ENCODE results near the gene AXIN2. TPM values are rescaled to one million over a fixed set of nuclear protein-coding genes. Genes with fewer than 3 reads are reported as not detected.

AXIN2 gene
- total RNA-seq, 2 donors from 2014 or later, result 5.4 to 16.2 TPM

DNA sequence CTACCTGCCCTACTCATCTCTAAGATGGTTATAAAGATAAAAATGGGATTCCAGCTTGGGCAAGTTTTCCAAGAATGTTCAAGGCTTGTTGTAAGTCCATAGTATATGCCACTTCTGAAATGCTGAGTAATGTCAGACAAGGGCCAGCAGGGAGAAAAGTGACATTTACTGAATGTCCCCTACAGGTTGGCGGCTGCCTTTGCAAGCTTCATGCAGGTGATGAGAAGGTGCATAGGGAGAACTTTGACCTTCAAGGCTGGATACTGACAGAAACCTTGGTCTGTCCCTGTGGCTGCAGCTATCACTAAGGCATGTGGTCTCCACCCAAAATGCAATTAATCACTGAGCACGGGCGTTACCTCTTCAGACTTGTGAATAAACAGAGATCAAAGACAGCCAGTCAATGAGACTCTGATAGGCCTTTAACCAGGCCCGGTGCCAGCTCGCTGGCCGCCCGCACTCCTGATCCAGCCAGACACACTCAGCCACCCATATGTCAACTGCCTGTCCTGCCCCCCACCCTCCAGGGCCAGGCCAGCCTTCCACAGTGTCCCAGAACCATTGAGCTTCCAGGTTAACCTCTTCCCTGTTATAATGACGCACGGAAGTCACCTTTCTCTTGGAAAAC, 26.8 kb upstream of the AXIN2 start:
- intact Hi-C loops (cut with DNase I), result no loop called here
- no peak overlapping the region for H3K4me3 ChIP-seq
- ATAC-seq, result peak; percentile 19
- TF ChIP-seq, protein P1, sequence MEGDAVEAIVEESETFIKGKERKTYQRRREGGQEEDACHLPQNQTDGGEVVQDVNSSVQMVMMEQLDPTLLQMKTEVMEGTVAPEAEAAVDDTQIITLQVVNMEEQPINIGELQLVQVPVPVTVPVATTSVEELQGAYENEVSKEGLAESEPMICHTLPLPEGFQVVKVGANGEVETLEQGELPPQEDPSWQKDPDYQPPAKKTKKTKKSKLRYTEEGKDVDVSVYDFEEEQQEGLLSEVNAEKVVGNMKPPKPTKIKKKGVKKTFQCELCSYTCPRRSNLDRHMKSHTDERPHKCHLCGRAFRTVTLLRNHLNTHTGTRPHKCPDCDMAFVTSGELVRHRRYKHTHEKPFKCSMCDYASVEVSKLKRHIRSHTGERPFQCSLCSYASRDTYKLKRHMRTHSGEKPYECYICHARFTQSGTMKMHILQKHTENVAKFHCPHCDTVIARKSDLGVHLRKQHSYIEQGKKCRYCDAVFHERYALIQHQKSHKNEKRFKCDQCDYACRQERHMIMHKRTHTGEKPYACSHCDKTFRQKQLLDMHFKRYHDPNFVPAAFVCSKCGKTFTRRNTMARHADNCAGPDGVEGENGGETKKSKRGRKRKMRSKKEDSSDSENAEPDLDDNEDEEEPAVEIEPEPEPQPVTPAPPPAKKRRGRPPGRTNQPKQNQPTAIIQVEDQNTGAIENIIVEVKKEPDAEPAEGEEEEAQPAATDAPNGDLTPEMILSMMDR (IDR thresholded peaks at IDR 0.05), result peak in 4 of 7 experiments; percentile 32 to 51 (median 38)
- no peak for TF ChIP-seq POLR2A (IDR thresholded peaks at IDR 0.05)
- peak; percentile 24 to 62 (median 32) for DNase-seq
- WGBS, 2 donors, result 48 to 60% methylated on average over 9 of the region's 9 CpGs
- H3K27me3 ChIP-seq, result no peaks in the 10 kb centered on the region
- peaks cover 29% of the 10 kb centered on the region for H3K4me1 ChIP-seq
- no peak overlapping the region for H3K27ac ChIP-seq
- no peaks in the 10 kb centered on the region for H3K9me3 ChIP-seq
- H3K36me3 ChIP-seq (replicated peaks in 1 of 2; ENCODE audit: insufficient read depth in 1 of 2, low read depth in 2 of 2), result no peaks in the 10 kb centered on the region

DNA sequence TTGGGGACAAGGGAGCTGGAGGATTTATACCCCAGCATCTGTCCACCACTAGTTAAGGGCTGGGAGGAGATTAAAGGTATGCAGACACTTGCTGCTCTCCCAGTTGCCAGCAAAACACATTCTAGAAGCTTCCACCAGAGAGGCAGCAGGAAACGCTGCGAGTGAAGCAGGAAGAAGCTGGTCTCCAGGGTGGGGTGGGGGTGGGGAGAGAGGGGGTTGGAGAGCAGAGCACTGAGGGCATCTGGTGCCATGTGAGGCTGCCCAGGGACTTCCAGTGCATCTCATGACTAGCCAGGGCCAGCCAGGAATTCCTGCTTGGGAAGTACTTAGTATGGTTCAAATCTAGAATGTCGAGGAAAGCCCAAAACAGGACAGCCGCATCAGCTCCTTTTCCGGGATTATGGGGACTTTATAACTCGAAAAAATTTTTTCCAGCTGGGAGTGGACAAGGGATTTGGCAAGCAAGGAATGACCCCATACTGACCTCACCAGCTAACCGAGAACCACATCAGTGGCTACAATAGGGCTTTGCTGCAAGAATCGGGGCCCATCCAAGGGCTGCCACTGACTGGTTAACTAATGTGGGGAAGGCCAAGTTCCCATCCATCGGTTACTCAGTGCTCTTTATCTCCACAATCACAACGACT, 26.2 kb upstream of the AXIN2 start:
- DNase-seq (no peak), ATAC-seq (no peak)
- intact Hi-C loops (cut with DNase I), result no loop called here
- no peaks in the 10 kb centered on the region for H3K9me3 ChIP-seq
- H3K4me3 ChIP-seq, result no peak overlapping the region
- peaks cover 29% of the 10 kb centered on the region for H3K4me1 ChIP-seq
- TF ChIP-seq, protein P1 (IDR thresholded peaks at IDR 0.05), result no peak
- no peak for TF ChIP-seq POLR2A (IDR thresholded peaks at IDR 0.05)
- WGBS, 2 donors, result 81 to 85% methylated on average over 10 of the region's 10 CpGs
- no peaks in the 10 kb centered on the region for H3K27me3 ChIP-seq
- no peaks in the 10 kb centered on the region for H3K36me3 ChIP-seq (replicated peaks in 1 of 2; ENCODE audit: insufficient read depth in 1 of 2, low read depth in 2 of 2)
- H3K27ac ChIP-seq, result no peak overlapping the region

DNA sequence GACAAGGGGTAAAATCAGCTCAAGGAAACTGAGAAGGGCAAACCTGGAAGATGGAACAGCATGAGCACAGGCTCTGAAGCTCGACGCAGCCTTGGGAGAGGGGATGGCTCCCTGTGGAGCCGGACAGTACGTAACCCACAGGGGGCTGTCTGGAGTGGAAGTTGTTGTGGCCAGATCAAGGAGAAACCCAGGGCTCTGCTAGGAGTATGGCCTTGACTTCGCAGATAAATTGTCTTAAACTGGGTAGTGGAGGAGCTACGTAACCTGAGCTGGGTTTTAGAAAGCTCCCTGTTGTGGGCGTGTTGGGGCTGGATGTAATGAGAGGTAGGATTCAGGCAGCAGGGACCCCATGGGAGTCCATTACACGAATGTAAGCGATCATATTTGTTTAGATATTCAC, 25.5 kb upstream of the AXIN2 start:
- no peak for ATAC-seq
- Histone ChIP-seq H3K4me3 (no peak overlapping the region), H3K36me3 (replicated peaks in 1 of 2; ENCODE audit: insufficient read depth in 1 of 2, low read depth in 2 of 2) (no peaks in the 10 kb centered on the region), H3K9me3 (no peaks in the 10 kb centered on the region), H3K27ac (no peak overlapping the region), H3K4me1 (peaks cover 29% of the 10 kb centered on the region), H3K27me3 (no peaks in the 10 kb centered on the region)
- no peak for DNase-seq
- TF ChIP-seq POLR2A (IDR thresholded peaks at IDR 0.05), result no peak
- TF ChIP-seq, protein P1 (IDR thresholded peaks at IDR 0.05), result no peak
- 86 to 94% methylated on average over 9 of the region's 9 CpGs for WGBS, 2 donors
- intact Hi-C loops (cut with DNase I), result no loop called here

DNA sequence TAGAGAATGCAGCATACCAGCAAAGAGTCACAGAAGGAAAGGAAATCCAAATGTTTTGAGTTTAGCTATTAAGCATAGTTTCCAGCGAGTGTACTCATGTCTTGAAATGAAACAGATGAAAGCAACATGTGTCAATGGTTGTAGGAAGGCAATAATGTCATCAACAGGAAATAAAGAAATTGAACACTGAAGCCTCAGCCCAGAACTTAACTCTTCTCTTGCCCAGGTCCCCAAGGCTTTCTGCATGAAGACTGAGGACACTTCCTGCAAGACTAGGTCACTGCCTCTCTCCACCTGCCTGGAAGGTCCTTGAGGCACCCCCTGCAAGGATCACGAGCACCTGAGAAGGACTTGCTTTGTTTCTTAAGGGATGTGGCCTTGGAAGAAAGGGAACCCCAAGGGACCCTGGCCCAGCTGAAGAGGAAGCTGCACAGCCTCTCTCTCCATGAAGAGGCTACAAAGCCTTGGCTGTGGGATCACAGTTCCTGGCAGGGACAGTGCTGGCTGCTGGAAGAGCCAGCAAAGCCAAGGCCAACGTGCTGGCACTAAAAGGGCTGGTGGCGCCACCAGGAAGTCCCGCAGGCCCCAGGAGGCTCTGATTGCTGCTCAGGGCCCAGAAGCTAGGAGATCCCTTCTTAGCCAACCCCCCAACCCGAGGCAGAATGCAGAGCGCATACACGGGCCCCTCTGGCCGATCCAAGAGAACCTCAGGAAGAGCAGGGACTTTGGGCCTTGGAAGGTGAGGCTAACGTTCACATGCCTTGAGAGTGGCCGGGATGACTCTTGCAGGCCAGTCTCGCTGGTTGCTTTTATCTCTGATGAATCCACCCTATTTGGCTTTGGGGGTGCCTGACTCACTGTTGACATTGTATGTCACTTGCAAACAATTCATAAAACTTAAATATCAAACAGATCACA, 23.4 kb upstream of the AXIN2 start:
- Histone ChIP-seq H3K4me3 (no peak overlapping the region), H3K9me3 (no peaks in the 10 kb centered on the region), H3K36me3 (replicated peaks in 1 of 2; ENCODE audit: insufficient read depth in 1 of 2, low read depth in 2 of 2) (no peaks in the 10 kb centered on the region), H3K27me3 (no peaks in the 10 kb centered on the region), H3K27ac (peak overlapping the region; percentile 22 to 58 (median 35)), H3K4me1 (peaks cover 29% of the 10 kb centered on the region)
- peak; percentile 52 to 71 (median 62) for DNase-seq
- peak; percentile 68 for ATAC-seq
- intact Hi-C loops (cut with DNase I), result no loop called here
- WGBS, 2 donors, result 62 to 66% methylated on average over 6 to 12 of the region's 12 CpGs
- no peak for TF ChIP-seq POLR2A (IDR thresholded peaks at IDR 0.05)
- TF ChIP-seq, protein P1 (IDR thresholded peaks at IDR 0.05), result no peak
